DND-41 (cell line): Measurements from ENCODE around the gene FEZ2.

Experiments
- ATAC-seq: fragments of 200-7000 bp; cut with Tn5 transposase; 3 replicates; pipeline ENCODE4 v1.9.1; 2021; ENCODE audit warnings: low read depth; ENCODE audit not compliant: insufficient read depth
- DNase-seq: peaks from one replicate; pipeline ENCODE4 v3.0.0-alpha.2; 2020
- H2AFZ ChIP-seq: 2 replicates; pipeline ENCODE4 v1.6.0; 2012; ENCODE audit warnings: low read depth, low read length
- H3K27ac ChIP-seq: 2 replicates; pipeline ENCODE4 v1.5.1; 2012; ENCODE audit warnings: low read length, inconsistent platforms
- H3K27me3 ChIP-seq: fragments of 200-600 bp; sonication (generic); 2 replicates; pipeline ENCODE4 v1.6.0; 2012; ENCODE audit warnings: low read length, mild to moderate bottlenecking, inconsistent platforms; ENCODE audit not compliant: insufficient read depth, poor library complexity
- H3K36me3 ChIP-seq: 2 replicates; pipeline ENCODE4 v1.5.1; 2012; ENCODE audit warnings: low read length, inconsistent platforms; ENCODE audit not compliant: insufficient read depth
- H3K4me1 ChIP-seq: 2 replicates; pipeline ENCODE4 v1.5.1; 2012; ENCODE audit warnings: mild to moderate bottlenecking, low read length; ENCODE audit not compliant: insufficient read depth
- H3K4me2 ChIP-seq: 2 replicates; pipeline ENCODE4 v1.6.0; 2012; ENCODE audit warnings: mild to moderate bottlenecking, moderate library complexity, low read length, inconsistent platforms; ENCODE audit not compliant: insufficient read depth
- H3K4me3 ChIP-seq, 2 experiments: fragments of 200-600 bp in 1 of 2; shearing (Covaris generic) in 1 of 2; 2 replicates each; pipeline ENCODE4 v1.5.1; 2012 to 2016; ENCODE audit warnings: inconsistent platforms in 2 of 2, low read length in 2 of 2, mild to moderate bottlenecking in 2 of 2, low read depth in 1 of 2, moderate library complexity in 1 of 2
- H3K79me2 ChIP-seq: 2 replicates; pipeline ENCODE4 v1.6.0; 2012; ENCODE audit warnings: low read length, inconsistent platforms; ENCODE audit not compliant: insufficient read depth
- H3K9ac ChIP-seq: 2 replicates; pipeline ENCODE4 v1.6.0; 2012; ENCODE audit warnings: low read depth, mild to moderate bottlenecking, inconsistent platforms, low read length, moderate library complexity
- H3K9me3 ChIP-seq: 2 replicates; pipeline ENCODE4 v1.5.1; 2012; ENCODE audit warnings: low read length, moderate library complexity, mild to moderate bottlenecking, inconsistent platforms; ENCODE audit not compliant: insufficient read depth, severe bottlenecking
- H4K20me1 ChIP-seq: 2 replicates; pipeline ENCODE4 v1.6.0; 2012; ENCODE audit warnings: low read length; ENCODE audit not compliant: insufficient read depth
- CTCF ChIP-seq: IDR thresholded peaks from 2 replicates; pipeline ENCODE4 v1.5.1; 2012; ENCODE audit warnings: borderline replicate concordance, low read length, moderate library complexity, mild to moderate bottlenecking; ENCODE audit not compliant: poor library complexity, severe bottlenecking; ENCODE audit errors: extremely low read depth
- EZH2 ChIP-seq: IDR thresholded peaks from 3 replicates; pipeline ENCODE4 v1.6.1; 2012; ENCODE audit warnings: borderline replicate concordance, low read depth, mild to moderate bottlenecking, moderate library complexity, low read length, inconsistent platforms; ENCODE audit not compliant: severe bottlenecking

FEZ2 gene

GRCh38 chr2:36530983-36531354 is 67.0 kb downstream of the FEZ2 start:
- H3K9me3 ChIP-seq, result no peaks in the 10 kb centered on the region
- no peak for DNase-seq
- no peak for ATAC-seq
- H3K4me2 ChIP-seq, result no peak overlapping the region
- H3K9ac ChIP-seq, result no peak overlapping the region
- H3K27ac ChIP-seq, result no peak overlapping the region
- H3K36me3 ChIP-seq, result no peaks in the 10 kb centered on the region
- H2AFZ ChIP-seq, result no peak overlapping the region
- H3K27me3 ChIP-seq, result no peaks in the 10 kb centered on the region
- no peaks in the 10 kb centered on the region for H4K20me1 ChIP-seq
- TF ChIP-seq EZH2, result no peak
- TF ChIP-seq CTCF, result no peak
- no peak overlapping the region for H3K4me3 ChIP-seq
- no peaks in the 10 kb centered on the region for H3K79me2 ChIP-seq
- H3K4me1 ChIP-seq, result no peaks in the 10 kb centered on the region

- H3K4me2 ChIP-seq, result no peak overlapping the region
- DNase-seq (no peak), ATAC-seq (no peak)
- no peaks in the 10 kb centered on the region for H3K79me2 ChIP-seq
- H3K9me3 ChIP-seq, result no peaks in the 10 kb centered on the region
- no peak overlapping the region for H3K27ac ChIP-seq
- H2AFZ ChIP-seq, result no peak overlapping the region
- no peaks in the 10 kb centered on the region for H3K36me3 ChIP-seq
- no peaks in the 10 kb centered on the region for H3K27me3 ChIP-seq
- no peak overlapping the region for H3K4me3 ChIP-seq
- TF ChIP-seq EZH2 (no peak), CTCF (no peak)
- H3K4me1 ChIP-seq, result no peaks in the 10 kb centered on the region
- no peak overlapping the region for H3K9ac ChIP-seq
- H4K20me1 ChIP-seq, result no peaks in the 10 kb centered on the region
These were observed 67.6 kb downstream of the FEZ2 start for GRCh38 chr2:36530178-36530982.

GRCh38 chr2:36528766-36529392 is 69.1 kb downstream of the FEZ2 start:
- Histone ChIP-seq H2AFZ (no peak overlapping the region), H3K4me2 (no peak overlapping the region), H3K4me3 (no peak overlapping the region), H3K4me1 (no peaks in the 10 kb centered on the region), H4K20me1 (no peaks in the 10 kb centered on the region), H3K27me3 (no peaks in the 10 kb centered on the region), H3K79me2 (no peaks in the 10 kb centered on the region), H3K36me3 (no peaks in the 10 kb centered on the region), H3K9me3 (no peaks in the 10 kb centered on the region), H3K27ac (no peak overlapping the region), H3K9ac (no peak overlapping the region)
- DNase-seq, result no peak
- no peak for ATAC-seq
- TF ChIP-seq EZH2 (no peak), CTCF (no peak)
